H9 (cell line): ENCODE data around the gene HES6. TPM values are rescaled to one million over a fixed set of nuclear protein-coding genes. Genes with fewer than 3 reads are reported as not detected.
A peak's percentile ranks its signal among the peaks of the same experiment; 100 is the strongest.

Experiments used
- DNase-seq: peaks from one replicate; pipeline ENCODE4 v3.0.0-alpha.2; 2017
- H2AFZ ChIP-seq: one replicate; pipeline ENCODE4 v1.6.1; 2013; ENCODE audit warnings: mild to moderate bottlenecking, low read length, control low read depth, moderate library complexity
- H2AK5ac ChIP-seq: 2 replicates; pipeline ENCODE4 v1.6.1; 2013; ENCODE audit warnings: low read length, control low read depth, mixed read lengths; ENCODE audit not compliant: insufficient read length
- H2BK120ac ChIP-seq: one replicate; pipeline ENCODE4 v1.6.1; 2013; ENCODE audit warnings: low read depth, mild to moderate bottlenecking, low read length, control low read depth, inconsistent platforms; ENCODE audit not compliant: poor library complexity, severe bottlenecking
- H2BK12ac ChIP-seq: 2 replicates; pipeline ENCODE4 v1.6.1; 2013; ENCODE audit warnings: low read length, control low read depth, mixed read lengths, low read depth; ENCODE audit not compliant: insufficient read length
- H2BK15ac ChIP-seq: 2 replicates; pipeline ENCODE4 v1.6.1; 2013; ENCODE audit warnings: low read depth, low read length, control low read depth
- H2BK20ac ChIP-seq: one replicate; pipeline ENCODE4 v1.6.1; 2013; ENCODE audit warnings: low read depth, mild to moderate bottlenecking, low read length, control low read depth, inconsistent platforms; ENCODE audit not compliant: poor library complexity, severe bottlenecking
- H2BK5ac ChIP-seq: 2 replicates; pipeline ENCODE4 v1.6.1; 2013; ENCODE audit warnings: low read length, control low read depth, mixed read lengths; ENCODE audit not compliant: insufficient read length
- H3K14ac ChIP-seq: 2 replicates; pipeline ENCODE4 v1.6.1; 2013; ENCODE audit warnings: low read length, control low read depth; ENCODE audit not compliant: insufficient read depth
- H3K18ac ChIP-seq: 2 replicates; pipeline ENCODE4 v1.6.1; 2013; ENCODE audit warnings: low read depth, mild to moderate bottlenecking, mixed read lengths, low read length, control low read depth; ENCODE audit not compliant: insufficient read length
- H3K23ac ChIP-seq: 2 replicates; pipeline ENCODE4 v1.6.1; 2013; ENCODE audit warnings: low read length, control low read depth, mixed read lengths, low read depth; ENCODE audit not compliant: insufficient read length
- H3K23me2 ChIP-seq: 2 replicates; pipeline ENCODE4 v1.6.1; 2013; ENCODE audit warnings: low read depth, mild to moderate bottlenecking, mixed read lengths, low read length, control low read depth; ENCODE audit not compliant: insufficient read length, poor library complexity, severe bottlenecking
- H3K27ac ChIP-seq: 2 replicates; pipeline ENCODE4 v1.5.1; 2013; ENCODE audit warnings: low read length, control low read depth, mixed read lengths, low read depth; ENCODE audit not compliant: insufficient read length
- H3K27me3 ChIP-seq: 2 replicates; pipeline ENCODE4 v1.6.1; 2013; ENCODE audit warnings: low read length, control low read depth, inconsistent platforms; ENCODE audit not compliant: insufficient read depth
- H3K4ac ChIP-seq: 2 replicates; pipeline ENCODE4 v1.6.1; 2013; ENCODE audit warnings: low read depth, mild to moderate bottlenecking, control low read depth, inconsistent platforms, low read length, moderate library complexity
- H3K4me1 ChIP-seq: 2 replicates; pipeline ENCODE4 v1.6.1; 2013; ENCODE audit warnings: low read length, control low read depth, inconsistent platforms; ENCODE audit not compliant: insufficient read depth
- H3K4me2 ChIP-seq: 2 replicates; pipeline ENCODE4 v1.6.1; 2013; ENCODE audit warnings: low read length, control low read depth, mixed read lengths; ENCODE audit not compliant: insufficient read length, insufficient read depth
- H3K56ac ChIP-seq: 2 replicates; pipeline ENCODE4 v1.6.1; 2013; ENCODE audit warnings: low read depth, mild to moderate bottlenecking, mixed read lengths, low read length, control low read depth; ENCODE audit not compliant: insufficient read length
- H3K79me1 ChIP-seq: 2 replicates; pipeline ENCODE4 v1.6.1; 2013; ENCODE audit warnings: low read depth, mild to moderate bottlenecking, moderate library complexity, low read length, control low read depth, inconsistent platforms; ENCODE audit not compliant: insufficient read depth, poor library complexity, severe bottlenecking
- H3K79me2 ChIP-seq: 2 replicates; pipeline ENCODE4 v1.6.1; 2013; ENCODE audit warnings: low read length, control low read depth, inconsistent platforms; ENCODE audit not compliant: insufficient read depth
- H3K9ac ChIP-seq: 2 replicates; pipeline ENCODE4 v1.6.1; 2013; ENCODE audit warnings: low read length, control low read depth, mixed read lengths; ENCODE audit not compliant: insufficient read length; ENCODE audit errors: extremely low read depth
- H3K9me3 ChIP-seq: one replicate; pipeline ENCODE4 v1.6.1; 2013; ENCODE audit warnings: low read depth, low read length, inconsistent platforms; ENCODE audit not compliant: control insufficient read depth
- H3T11ph ChIP-seq: one replicate; pipeline ENCODE4 v1.6.1; 2013; ENCODE audit warnings: mild to moderate bottlenecking, low read length, control low read depth, inconsistent platforms
- H4K20me1 ChIP-seq: one replicate; pipeline ENCODE4 v1.6.1; 2013; ENCODE audit not compliant: control insufficient read depth, insufficient read length, insufficient read depth
- H4K5ac ChIP-seq: 2 replicates; pipeline ENCODE4 v1.6.1; 2013; ENCODE audit warnings: low read depth, mild to moderate bottlenecking, mixed read lengths, low read length, control low read depth; ENCODE audit not compliant: insufficient read length
- H4K8ac ChIP-seq: replicated peaks from 2 replicates; pipeline ENCODE4 v1.6.1; 2013; ENCODE audit warnings: low read length, control low read depth, mixed read lengths, low read depth; ENCODE audit not compliant: insufficient read length
- H4K91ac ChIP-seq: 2 replicates; pipeline ENCODE4 v1.6.1; 2013; ENCODE audit warnings: low read depth, mild to moderate bottlenecking, moderate library complexity, mixed read lengths, low read length, control low read depth; ENCODE audit not compliant: insufficient read length
- H3K27ac Mint-ChIP-seq, 3 experiments: 2 replicates in 2 of 3; 3 replicates in 1 of 3; pipeline ENCODE4 v1.8.0; 2020 to 2021; ENCODE audit warnings: mixed read lengths in 3 of 3, mild to moderate bottlenecking in 1 of 3, moderate library complexity in 1 of 3
- H3K27me3 Mint-ChIP-seq: 2 replicates; pipeline ENCODE4 v1.8.0; 2021; ENCODE audit warnings: low read depth, mild to moderate bottlenecking, moderate library complexity, mixed read lengths
- H3K36me3 Mint-ChIP-seq, 3 experiments: 2 replicates in 2 of 3; 3 replicates in 1 of 3; pipeline ENCODE4 v1.8.0; 2020 to 2021; ENCODE audit warnings: low read depth in 3 of 3, mixed read lengths in 3 of 3; ENCODE audit not compliant: insufficient read depth in 1 of 3
- H3K4me1 Mint-ChIP-seq, 2 experiments: 2 replicates each; pipeline ENCODE4 v1.8.0; 2020; ENCODE audit warnings: mixed read lengths in 2 of 2
- H3K4me3 Mint-ChIP-seq, 2 experiments: 2 replicates in 1 of 2; 3 replicates in 1 of 2; pipeline ENCODE4 v1.8.0; 2020 to 2021; ENCODE audit warnings: mild to moderate bottlenecking in 2 of 2, mixed read lengths in 2 of 2, moderate library complexity in 1 of 2
- H3K9me3 Mint-ChIP-seq, 2 experiments: 2 replicates in 1 of 2; 3 replicates in 1 of 2; pipeline ENCODE4 v1.8.0; 2020; ENCODE audit warnings: mild to moderate bottlenecking in 2 of 2, mixed read lengths in 2 of 2, moderate library complexity in 1 of 2
- WGBS: extraction: QIAGEN DNeasy Blood & Tissue Kit; methylation state at CpG from one replicate; pipeline ENCODE4 v1.1.7; 2013; ENCODE audit warnings: missing lambda C conversion rate, low lambda C conversion rate, mixed read lengths; ENCODE audit not compliant: insufficient read length; ENCODE audit errors: extremely low coverage; 5-methylcytosine and 5-hydroxymethylcytosine counted together
- total RNA-seq: library from RNA; stranded (reverse); gene quantifications from 2 replicates; pipeline ENCODE4 v1.2.1, GENCODE V29; 2021
- TF ChIP-seq, protein P1 (sequence below): fragments of 200-600 bp; sonication (generic); conservative IDR thresholded peaks from 3 replicates; pipeline ENCODE4 v1.8.0; 2021; ENCODE audit warnings: antibody characterized with exemption, mild to moderate bottlenecking

Gene HES6
- total RNA-seq, 1 experiment from 2014 or later: 27.1 TPM

DNA sequence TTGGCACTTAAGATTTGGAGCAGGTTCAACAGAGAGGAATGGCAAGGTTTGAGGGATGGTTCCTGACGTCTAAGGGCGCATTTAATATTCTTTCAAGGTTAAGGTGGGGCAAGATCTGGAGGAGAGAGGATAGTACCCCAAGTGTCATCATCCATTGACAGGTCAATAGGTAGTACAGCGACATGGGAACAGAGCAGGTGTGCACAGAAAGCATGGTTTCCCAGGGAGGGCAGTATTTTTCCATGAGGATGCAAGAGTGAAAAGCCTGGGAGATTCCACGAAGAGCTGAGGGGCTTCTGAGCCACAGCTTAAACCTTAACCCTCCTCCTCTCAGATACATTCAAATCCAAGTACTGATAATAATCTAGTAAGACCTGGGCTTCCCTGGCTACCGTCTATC is 9.1 kb downstream of the HES6 start:
- H2AFZ ChIP-seq: no peak overlapping the region
- H3K56ac ChIP-seq: no peak overlapping the region
- peak overlapping the region; percentile 68 for H3K4me2 ChIP-seq

More for the DNA sequence above, 9.1 kb downstream of the HES6 start:
- Histone ChIP-seq H3K9ac (no peak overlapping the region), H3K14ac (no peak overlapping the region), H2BK120ac (no peak overlapping the region), H3K27me3 (peaks cover 11% of the 10 kb centered on the region; the same call in 1 of the 2 replicates), H2BK5ac (no peak overlapping the region), H4K91ac (no peak overlapping the region), H4K20me1 (no peaks in the 10 kb centered on the region), H2BK20ac (no peak overlapping the region), H2BK15ac (no peak overlapping the region), H3K23ac (no peak overlapping the region), H3K79me2 (no peaks in the 10 kb centered on the region), H2BK12ac (no peak overlapping the region), H3K4me1 (peaks cover 3% of the 10 kb centered on the region; the same call in 1 of the 2 replicates), H2AK5ac (no peak overlapping the region), H3K79me1 (no peaks in the 10 kb centered on the region), H4K8ac (no peak overlapping the region), H3K23me2 (peaks cover 12% of the 10 kb centered on the region), H3K4ac (no peak overlapping the region), H4K5ac (no peak overlapping the region), H3K27ac (no peak overlapping the region), H3K18ac (no peak overlapping the region), H3T11ph (no peak overlapping the region), H3K9me3 (no peaks in the 10 kb centered on the region)
- Mint-ChIP-seq H3K36me3 (peaks cover 0 to 2% (median 0%) of the 10 kb centered on the region in 3 experiments; a peak in 2 of 7 replicates), H3K4me3 (peak overlapping the region; percentile 76 to 85), H3K4me1 (peaks cover 12 to 14% of the 10 kb centered on the region in 2 experiments), H3K27me3 (peaks cover 73% of the 10 kb centered on the region), H3K27ac (no peak overlapping the region), H3K9me3 (no peaks in the 10 kb centered on the region; a peak in 2 of 5 replicates)
- no peak for DNase-seq
- TF ChIP-seq, protein P1, sequence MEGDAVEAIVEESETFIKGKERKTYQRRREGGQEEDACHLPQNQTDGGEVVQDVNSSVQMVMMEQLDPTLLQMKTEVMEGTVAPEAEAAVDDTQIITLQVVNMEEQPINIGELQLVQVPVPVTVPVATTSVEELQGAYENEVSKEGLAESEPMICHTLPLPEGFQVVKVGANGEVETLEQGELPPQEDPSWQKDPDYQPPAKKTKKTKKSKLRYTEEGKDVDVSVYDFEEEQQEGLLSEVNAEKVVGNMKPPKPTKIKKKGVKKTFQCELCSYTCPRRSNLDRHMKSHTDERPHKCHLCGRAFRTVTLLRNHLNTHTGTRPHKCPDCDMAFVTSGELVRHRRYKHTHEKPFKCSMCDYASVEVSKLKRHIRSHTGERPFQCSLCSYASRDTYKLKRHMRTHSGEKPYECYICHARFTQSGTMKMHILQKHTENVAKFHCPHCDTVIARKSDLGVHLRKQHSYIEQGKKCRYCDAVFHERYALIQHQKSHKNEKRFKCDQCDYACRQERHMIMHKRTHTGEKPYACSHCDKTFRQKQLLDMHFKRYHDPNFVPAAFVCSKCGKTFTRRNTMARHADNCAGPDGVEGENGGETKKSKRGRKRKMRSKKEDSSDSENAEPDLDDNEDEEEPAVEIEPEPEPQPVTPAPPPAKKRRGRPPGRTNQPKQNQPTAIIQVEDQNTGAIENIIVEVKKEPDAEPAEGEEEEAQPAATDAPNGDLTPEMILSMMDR: no peak
- WGBS: no CpG with 5 or more reads among the region's 5 CpGs
